Neural progenitor cell (in vitro differentiated cells): ENCODE results near the gene OTULIN. TPM values are rescaled to one million over a fixed set of nuclear protein-coding genes. Genes with fewer than 3 reads are reported as not detected.

Experiments used
- DNase-seq: peaks from one replicate; pipeline ENCODE4 v3.0.0-alpha.2; 2016; ENCODE audit warnings: low spot score
- H2AFZ ChIP-seq: fragments of 200-600 bp; sonication (generic); replicated peaks from 2 replicates; pipeline ENCODE4 v1.6.1; 2016; ENCODE audit warnings: antibody characterized with exemption
- H3F3A ChIP-seq: fragments of 200-600 bp; sonication (generic); 2 replicates; pipeline ENCODE4 v1.6.1; 2016; ENCODE audit warnings: antibody characterized with exemption, low read depth
- H3K27ac ChIP-seq: fragments of 200-600 bp; sonication (generic); 2 replicates; pipeline ENCODE4 v1.5.1; 2016; ENCODE audit warnings: mild to moderate bottlenecking
- H3K27me3 ChIP-seq: fragments of 200-600 bp; sonication (generic); 2 replicates; pipeline ENCODE4 v1.6.1; 2016; ENCODE audit warnings: mild to moderate bottlenecking, moderate library complexity
- H3K36me3 ChIP-seq: fragments of 200-600 bp; sonication (generic); 2 replicates; pipeline ENCODE4 v1.5.1; 2016
- H3K4me1 ChIP-seq: fragments of 200-600 bp; sonication (generic); 2 replicates; pipeline ENCODE4 v1.6.1; 2016; ENCODE audit warnings: mixed run types
- H3K4me2 ChIP-seq: fragments of 200-600 bp; sonication (generic); 2 replicates; pipeline ENCODE4 v1.6.1; 2016
- H3K4me3 ChIP-seq: fragments of 200-600 bp; sonication (generic); 2 replicates; pipeline ENCODE4 v1.5.1; 2016
- H3K79me2 ChIP-seq: fragments of 200-600 bp; sonication (generic); 2 replicates; pipeline ENCODE4 v1.6.1; 2016; ENCODE audit warnings: low read depth
- H3K9ac ChIP-seq: fragments of 200-600 bp; sonication (generic); 2 replicates; pipeline ENCODE4 v1.6.1; 2016
- H3K9me3 ChIP-seq: fragments of 200-600 bp; sonication (generic); 2 replicates; pipeline ENCODE4 v1.5.1; 2016; ENCODE audit warnings: low read depth
- H4K20me1 ChIP-seq: fragments of 200-600 bp; sonication (generic); 2 replicates; pipeline ENCODE4 v1.6.1; 2016; ENCODE audit warnings: low read depth
- H3K27ac Mint-ChIP-seq: 3 replicates; pipeline ENCODE4 v1.8.0; 2021; ENCODE audit warnings: mixed read lengths
- H3K27me3 Mint-ChIP-seq: 2 replicates; pipeline ENCODE4 v1.8.0; 2022; ENCODE audit warnings: low read depth, mild to moderate bottlenecking, inconsistent platforms, moderate library complexity, mixed read lengths; ENCODE audit not compliant: insufficient read depth
- H3K36me3 Mint-ChIP-seq: 3 replicates; pipeline ENCODE4 v1.8.0; 2021; ENCODE audit warnings: mixed read lengths
- H3K4me1 Mint-ChIP-seq: 3 replicates; pipeline ENCODE4 v1.8.0; 2021; ENCODE audit warnings: mixed read lengths
- H3K4me3 Mint-ChIP-seq: 3 replicates; pipeline ENCODE4 v1.8.0; 2021; ENCODE audit warnings: mild to moderate bottlenecking, moderate library complexity, mixed read lengths
- H3K9me3 Mint-ChIP-seq: 3 replicates; pipeline ENCODE4 v1.8.0; 2020; ENCODE audit warnings: mixed read lengths
- EZH2 ChIP-seq: fragments of 200-600 bp; sonication (generic); IDR thresholded peaks from 2 replicates; pipeline ENCODE4 v1.6.1; 2017; ENCODE audit warnings: antibody characterized with exemption, mild to moderate bottlenecking, moderate library complexity
- EZH2phosphoT487 ChIP-seq: fragments of 200-600 bp; sonication (generic); IDR thresholded peaks from 2 replicates; pipeline ENCODE4 v1.6.1; 2017; ENCODE audit warnings: antibody characterized with exemption
- total RNA-seq: library from RNA; depleted of rRNA; stranded (reverse); fragments of >200 nt; gene quantifications from 2 replicates; pipeline ENCODE4 v1.2.3, GENCODE V29; 2015; ENCODE audit warnings: low replicate concordance
- TF ChIP-seq, protein P1 (sequence below): fragments of 200-600 bp; sonication (generic); IDR thresholded peaks from 2 replicates; pipeline ENCODE4 v1.5.1; 2017; ENCODE audit warnings: antibody characterized with exemption, mild to moderate bottlenecking

OTULIN gene
- total RNA-seq, 1 donor from 2014 or later: 23.1 TPM

DNA sequence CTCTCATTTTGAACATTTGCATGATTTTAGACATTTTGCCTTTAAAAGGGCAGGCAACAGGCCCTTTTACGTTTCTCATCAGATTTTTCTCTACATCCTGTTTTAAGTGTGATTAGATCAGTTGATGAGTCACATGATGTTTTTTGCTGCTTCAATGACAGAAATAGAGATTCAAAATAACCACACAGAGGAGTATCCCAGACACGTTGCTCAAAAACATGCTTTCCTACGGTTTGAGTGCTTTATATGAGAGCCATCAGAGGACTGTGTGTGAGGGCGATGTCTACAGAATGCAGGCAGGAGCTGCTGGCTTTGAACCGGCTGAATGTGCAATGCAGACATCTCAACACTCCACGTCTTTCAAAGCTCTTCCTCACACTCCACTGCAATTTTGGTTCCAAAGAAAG lies 42.1 kb downstream of the OTULIN start:
- Histone ChIP-seq H3K79me2 (no peaks in the 10 kb centered on the region), H3K9me3 (no peaks in the 10 kb centered on the region), H3K4me3 (no peak overlapping the region), H3K27me3 (no peaks in the 10 kb centered on the region), H3K9ac (no peak overlapping the region), H3K27ac (no peak overlapping the region), H3K36me3 (no peaks in the 10 kb centered on the region), H2AFZ (no peak overlapping the region), H3F3A (no peaks in the 10 kb centered on the region), H3K4me1 (no peaks in the 10 kb centered on the region), H4K20me1 (no peaks in the 10 kb centered on the region), H3K4me2 (no peak overlapping the region)
- no peaks in the 10 kb centered on the region for H3K4me1 Mint-ChIP-seq
- H3K36me3 Mint-ChIP-seq: peaks cover 36% of the 10 kb centered on the region
- TF ChIP-seq, protein P1, sequence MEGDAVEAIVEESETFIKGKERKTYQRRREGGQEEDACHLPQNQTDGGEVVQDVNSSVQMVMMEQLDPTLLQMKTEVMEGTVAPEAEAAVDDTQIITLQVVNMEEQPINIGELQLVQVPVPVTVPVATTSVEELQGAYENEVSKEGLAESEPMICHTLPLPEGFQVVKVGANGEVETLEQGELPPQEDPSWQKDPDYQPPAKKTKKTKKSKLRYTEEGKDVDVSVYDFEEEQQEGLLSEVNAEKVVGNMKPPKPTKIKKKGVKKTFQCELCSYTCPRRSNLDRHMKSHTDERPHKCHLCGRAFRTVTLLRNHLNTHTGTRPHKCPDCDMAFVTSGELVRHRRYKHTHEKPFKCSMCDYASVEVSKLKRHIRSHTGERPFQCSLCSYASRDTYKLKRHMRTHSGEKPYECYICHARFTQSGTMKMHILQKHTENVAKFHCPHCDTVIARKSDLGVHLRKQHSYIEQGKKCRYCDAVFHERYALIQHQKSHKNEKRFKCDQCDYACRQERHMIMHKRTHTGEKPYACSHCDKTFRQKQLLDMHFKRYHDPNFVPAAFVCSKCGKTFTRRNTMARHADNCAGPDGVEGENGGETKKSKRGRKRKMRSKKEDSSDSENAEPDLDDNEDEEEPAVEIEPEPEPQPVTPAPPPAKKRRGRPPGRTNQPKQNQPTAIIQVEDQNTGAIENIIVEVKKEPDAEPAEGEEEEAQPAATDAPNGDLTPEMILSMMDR: no peak
- TF ChIP-seq EZH2 (no peak), EZH2phosphoT487 (no peak)
- peaks cover 2% of the 10 kb centered on the region for H3K27me3 Mint-ChIP-seq
- no peak overlapping the region for H3K27ac Mint-ChIP-seq
- H3K9me3 Mint-ChIP-seq: no peaks in the 10 kb centered on the region
- DNase-seq: no peak
- no peak overlapping the region for H3K4me3 Mint-ChIP-seq

DNA sequence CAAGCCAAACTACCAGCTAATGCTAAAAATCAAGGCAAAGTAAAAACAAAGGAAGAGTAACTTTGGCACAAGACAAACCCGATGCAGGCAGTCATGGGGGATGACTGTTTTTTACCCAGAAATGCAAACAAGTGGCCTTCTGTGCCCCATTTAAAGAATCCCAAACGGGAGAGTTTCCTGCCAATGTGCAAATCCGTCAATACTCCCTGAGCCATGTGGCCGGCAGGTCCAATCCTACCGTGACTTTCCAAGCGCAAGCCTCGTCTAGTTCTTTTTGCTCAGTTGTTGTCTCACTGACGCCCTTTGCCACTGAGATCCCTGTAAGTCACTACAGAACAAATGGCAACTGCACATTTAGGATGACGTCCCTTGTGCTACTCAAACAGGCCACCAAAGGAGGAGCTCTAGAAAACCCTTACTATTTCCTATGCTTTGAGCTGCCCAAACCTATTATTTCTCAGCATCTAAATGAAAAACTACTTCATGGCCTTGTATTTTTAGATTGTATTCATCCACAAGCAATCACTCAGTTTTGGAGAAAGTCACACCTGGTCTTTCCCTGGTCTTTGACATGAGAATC lies 43.4 kb downstream of the OTULIN start:
- no peak for DNase-seq
- Histone ChIP-seq H4K20me1 (no peaks in the 10 kb centered on the region), H3K36me3 (no peaks in the 10 kb centered on the region), H3K4me1 (no peaks in the 10 kb centered on the region), H2AFZ (no peak overlapping the region), H3K4me2 (no peak overlapping the region), H3F3A (no peaks in the 10 kb centered on the region), H3K79me2 (no peaks in the 10 kb centered on the region), H3K9me3 (no peaks in the 10 kb centered on the region), H3K4me3 (no peak overlapping the region), H3K9ac (no peak overlapping the region), H3K27me3 (no peaks in the 10 kb centered on the region), H3K27ac (no peak overlapping the region)
- H3K4me1 Mint-ChIP-seq: no peaks in the 10 kb centered on the region
- peaks cover 2% of the 10 kb centered on the region for H3K27me3 Mint-ChIP-seq
- no peak overlapping the region for H3K4me3 Mint-ChIP-seq
- no peak for TF ChIP-seq EZH2phosphoT487
- no peak overlapping the region for H3K27ac Mint-ChIP-seq
- H3K9me3 Mint-ChIP-seq: no peaks in the 10 kb centered on the region
- H3K36me3 Mint-ChIP-seq: peaks cover 44% of the 10 kb centered on the region

DNA sequence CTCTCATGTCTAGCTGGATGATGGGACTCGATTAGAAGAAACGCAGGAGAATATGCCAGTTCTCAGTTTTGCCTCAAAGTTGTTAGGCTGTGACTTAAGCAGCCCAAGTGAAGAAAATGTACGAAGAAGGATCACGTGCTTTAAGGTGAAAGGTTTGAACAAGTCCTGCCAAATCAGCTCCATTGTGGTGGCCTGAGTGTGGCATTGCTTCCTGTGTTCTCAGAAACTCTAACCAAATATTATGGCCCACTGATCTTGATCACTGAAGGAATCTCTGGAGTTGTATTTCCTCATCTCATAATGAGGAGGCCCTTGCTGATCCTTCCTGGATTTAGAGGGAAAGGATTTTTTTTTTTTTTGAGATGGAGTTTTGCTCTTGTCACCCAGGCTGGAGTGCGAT lies 44.0 kb downstream of the OTULIN start:
- H3K4me3 ChIP-seq: no peak overlapping the region
- no peak overlapping the region for H3K4me3 Mint-ChIP-seq
- peaks cover 46% of the 10 kb centered on the region for H3K36me3 Mint-ChIP-seq
- H4K20me1 ChIP-seq: no peaks in the 10 kb centered on the region
- H3K4me1 Mint-ChIP-seq: no peaks in the 10 kb centered on the region
- DNase-seq: no peak
- no peaks in the 10 kb centered on the region for H3K27me3 ChIP-seq
- H3K27me3 Mint-ChIP-seq: peaks cover 5% of the 10 kb centered on the region
- TF ChIP-seq EZH2 (no peak), EZH2phosphoT487 (no peak)
- TF ChIP-seq, protein P1: no peak
- no peaks in the 10 kb centered on the region for H3K9me3 ChIP-seq
- no peaks in the 10 kb centered on the region for H3F3A ChIP-seq
- no peaks in the 10 kb centered on the region for H3K4me1 ChIP-seq
- H3K79me2 ChIP-seq: no peaks in the 10 kb centered on the region
- no peaks in the 10 kb centered on the region for H3K36me3 ChIP-seq
- H3K9ac ChIP-seq: no peak overlapping the region
- no peak overlapping the region for H3K27ac Mint-ChIP-seq
- H3K27ac ChIP-seq: no peak overlapping the region
- no peak overlapping the region for H2AFZ ChIP-seq
- H3K9me3 Mint-ChIP-seq: no peaks in the 10 kb centered on the region
- H3K4me2 ChIP-seq: no peak overlapping the region

DNA sequence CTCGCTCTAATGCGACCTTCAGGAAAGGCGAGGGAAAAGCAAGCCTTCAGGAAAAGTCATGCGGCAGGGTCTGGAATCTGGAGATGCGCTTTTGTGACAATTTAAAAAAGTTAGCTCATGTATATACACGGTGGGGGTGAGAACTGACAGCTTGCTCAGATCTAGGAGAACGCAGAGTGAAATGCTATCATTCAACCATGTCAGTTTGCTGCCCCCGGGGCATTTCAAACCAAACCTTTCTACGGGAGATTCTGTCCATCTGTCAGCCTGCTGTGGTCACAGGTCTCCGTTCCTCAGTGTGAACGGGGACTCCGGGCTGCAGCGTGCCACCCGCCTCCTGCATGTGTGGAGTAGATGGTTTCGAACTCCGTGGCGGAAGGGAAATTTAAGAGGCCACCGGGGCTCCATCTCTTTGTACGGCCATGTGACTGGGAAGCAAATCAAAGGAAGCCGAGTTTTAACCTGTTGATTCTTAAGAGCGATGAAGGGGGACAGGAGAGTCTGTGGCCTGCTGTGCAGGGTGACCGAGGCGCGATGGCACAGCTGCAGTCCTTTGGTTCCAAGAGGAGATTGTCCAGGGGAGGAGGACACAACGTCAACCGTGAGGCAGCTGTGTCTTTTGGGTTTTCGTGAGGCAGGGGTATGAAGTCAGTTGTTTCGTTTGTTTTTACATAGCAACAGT lies 45.9 kb downstream of the OTULIN start:
- H3K9ac ChIP-seq: no peak overlapping the region
- no peak for DNase-seq
- no peak overlapping the region for H3K4me3 Mint-ChIP-seq
- H3K9me3 ChIP-seq: no peaks in the 10 kb centered on the region
- H3K36me3 Mint-ChIP-seq: peaks cover 51% of the 10 kb centered on the region
- peak overlapping the region; percentile 50 for H3K27ac Mint-ChIP-seq
- H3K79me2 ChIP-seq: no peaks in the 10 kb centered on the region
- TF ChIP-seq EZH2phosphoT487: no peak
- TF ChIP-seq, protein P1: no peak
- no peak for TF ChIP-seq EZH2
- H2AFZ ChIP-seq: no peak overlapping the region
- H3K36me3 ChIP-seq: no peaks in the 10 kb centered on the region
- no peaks in the 10 kb centered on the region for H3K4me1 Mint-ChIP-seq
- no peaks in the 10 kb centered on the region for H3F3A ChIP-seq
- no peak overlapping the region for H3K4me2 ChIP-seq
- H3K4me3 ChIP-seq: no peak overlapping the region
- peaks cover 5% of the 10 kb centered on the region for H3K27me3 Mint-ChIP-seq
- no peaks in the 10 kb centered on the region for H4K20me1 ChIP-seq
- H3K4me1 ChIP-seq: no peaks in the 10 kb centered on the region
- H3K27ac ChIP-seq: no peak overlapping the region
- no peaks in the 10 kb centered on the region for H3K27me3 ChIP-seq
- no peaks in the 10 kb centered on the region for H3K9me3 Mint-ChIP-seq
